T-helper 2 cell (primary cell): Measurements from ENCODE around the gene INPP5B.
"Not testable (repeated sequence)": the region's sequence is repeated elsewhere in the genome, so short reads cannot be mapped to it uniquely, and the experiment has no call there.

Experiments
- DNase-seq, 5 experiments: peaks; one replicate each; pipeline versions ENCODE4 v3.0.0 to v3.0.0-alpha.2; 2012 to 2022
- total RNA-seq, 2 donors: gene quantifications; one replicate each; lab custom pipeline; 2026; lab: John Stamatoyannopoulos, UW

INPP5B gene
- total RNA-seq = 36.2 to 51.9 reads per million in 2 donors

DNA sequence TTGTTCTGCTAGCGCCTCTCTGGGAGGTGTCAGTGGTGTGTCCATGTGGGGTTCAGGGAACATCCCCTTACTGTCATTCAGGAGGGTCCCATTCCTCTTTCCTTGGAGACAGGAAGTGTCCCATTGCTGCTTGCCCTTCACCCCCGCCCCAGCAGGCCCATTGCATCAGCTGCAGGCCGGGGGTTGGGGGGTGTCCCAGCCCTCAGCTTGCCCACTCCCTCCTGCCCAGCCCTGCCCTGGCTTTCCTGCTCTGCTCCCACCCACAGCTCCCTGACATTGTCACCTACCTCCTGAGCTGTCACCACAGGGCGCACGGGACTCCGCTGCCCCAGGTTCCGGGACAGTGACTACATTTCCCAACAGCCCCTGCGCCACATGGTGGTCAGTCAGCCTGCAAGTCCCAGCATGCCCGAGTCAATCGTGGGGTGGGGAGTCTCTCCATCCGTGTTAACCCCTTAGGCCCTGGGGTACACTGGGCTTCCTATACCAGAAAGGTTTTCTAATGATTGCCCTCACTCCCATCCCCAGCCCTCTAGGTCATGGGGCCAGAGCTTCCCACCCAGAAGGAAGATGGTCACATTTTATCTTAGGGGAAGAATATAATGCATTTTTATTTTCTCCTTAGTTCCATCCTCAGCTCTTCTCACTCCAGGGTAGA, at the start of gene INPP5B:
INPP5B (minus strand) TSS at position 351 of the 658 bp plus-strand sequence. CDS start 745 bp downstream, outside the sequence.
- peak in 4 of 5 experiments; percentile 36 to 78 (median 48) for DNase-seq

DNA sequence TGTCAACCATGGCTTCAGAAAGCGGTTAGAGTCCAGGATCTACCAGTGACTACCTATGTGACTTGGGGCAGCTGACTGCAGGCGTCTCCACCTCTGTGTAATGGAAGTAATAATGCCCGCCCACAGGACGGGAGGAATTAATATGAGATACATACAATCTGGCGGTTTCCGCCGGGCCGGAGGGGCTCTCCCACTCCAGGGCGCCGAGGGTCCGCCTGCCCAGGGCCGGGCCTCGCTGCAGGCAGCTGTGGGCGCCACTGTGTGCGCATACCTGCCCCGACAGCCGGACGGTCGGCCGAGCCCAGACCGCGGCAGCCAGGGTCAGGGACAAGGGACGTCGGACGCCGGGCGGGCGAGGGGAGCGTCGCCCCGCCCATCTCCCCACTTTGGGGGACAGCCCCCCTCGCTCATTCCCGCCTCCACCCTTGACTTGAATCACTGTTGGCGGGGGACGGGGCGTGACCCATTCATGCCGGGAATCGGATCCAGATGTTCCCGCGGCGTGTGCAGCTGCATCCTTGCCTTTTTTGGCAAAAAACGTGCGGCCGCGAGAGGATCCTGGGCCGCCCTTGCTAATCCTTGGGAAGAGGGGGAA, 49.0 kb upstream of the INPP5B start:
- no peak for DNase-seq

DNA sequence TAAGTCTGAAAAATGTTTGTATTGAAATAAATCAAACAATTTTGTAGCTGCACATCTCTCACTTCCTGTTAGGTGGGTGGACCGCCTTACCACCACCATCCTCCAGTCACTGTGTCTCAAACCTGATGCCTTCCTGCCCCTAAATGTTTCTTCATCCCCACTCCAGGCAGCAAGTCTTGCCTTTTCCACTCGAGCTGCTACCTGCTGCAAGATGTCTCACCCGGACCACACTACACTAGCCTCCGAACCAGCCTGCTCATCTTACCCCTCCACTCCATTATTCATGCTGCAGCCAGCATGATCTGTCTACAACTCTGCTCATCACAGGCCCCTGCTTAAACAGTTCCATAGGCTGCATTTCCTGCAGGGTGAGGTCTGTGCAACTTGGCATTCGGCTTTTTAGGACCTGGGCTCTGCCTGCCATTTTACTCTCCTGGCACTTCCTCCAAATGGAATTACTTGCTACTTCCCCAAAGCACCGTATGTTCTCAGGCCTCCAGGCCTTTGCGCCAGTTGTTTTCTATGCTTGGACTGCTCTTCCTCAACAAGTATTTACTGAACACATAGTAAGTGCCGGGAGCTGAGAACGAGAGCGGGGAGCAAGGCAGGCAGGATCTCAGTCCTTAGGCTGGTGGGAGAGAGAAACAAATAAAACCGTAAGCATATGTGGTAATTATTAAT, 48.2 kb upstream of the INPP5B start:
- peak in 1 of 5 experiments; percentile 46 for DNase-seq

DNA sequence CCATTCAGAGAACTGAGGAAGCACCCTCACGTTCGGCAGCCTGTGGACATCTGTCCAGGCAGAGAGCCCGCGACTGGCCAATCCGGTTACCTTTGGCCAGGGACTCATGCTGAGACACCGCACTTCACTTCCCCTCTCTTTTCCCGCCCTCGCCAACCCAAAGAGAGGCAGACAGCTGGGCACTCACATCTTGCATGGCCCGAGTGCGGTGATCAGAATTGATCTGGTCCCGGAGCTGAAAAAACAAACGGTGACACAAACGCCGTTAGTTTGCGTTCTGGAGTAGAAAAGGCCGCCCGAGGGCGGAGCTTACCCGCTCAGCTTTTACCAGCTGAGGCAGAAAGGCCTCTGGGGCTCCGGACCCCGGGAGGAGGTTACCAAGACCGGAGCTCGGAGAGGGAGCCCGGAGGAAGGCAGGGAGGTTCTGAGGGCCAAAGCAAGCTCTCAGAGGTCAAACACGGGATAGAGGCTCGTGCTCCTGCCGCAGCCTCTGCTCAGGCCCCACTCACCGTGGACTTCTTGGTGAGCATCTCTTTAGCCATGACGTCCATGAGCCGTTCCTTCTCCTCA, 42.6 kb upstream of the INPP5B start:
- DNase-seq = peak in 2 of 5 experiments; percentile 31 to 51

DNA sequence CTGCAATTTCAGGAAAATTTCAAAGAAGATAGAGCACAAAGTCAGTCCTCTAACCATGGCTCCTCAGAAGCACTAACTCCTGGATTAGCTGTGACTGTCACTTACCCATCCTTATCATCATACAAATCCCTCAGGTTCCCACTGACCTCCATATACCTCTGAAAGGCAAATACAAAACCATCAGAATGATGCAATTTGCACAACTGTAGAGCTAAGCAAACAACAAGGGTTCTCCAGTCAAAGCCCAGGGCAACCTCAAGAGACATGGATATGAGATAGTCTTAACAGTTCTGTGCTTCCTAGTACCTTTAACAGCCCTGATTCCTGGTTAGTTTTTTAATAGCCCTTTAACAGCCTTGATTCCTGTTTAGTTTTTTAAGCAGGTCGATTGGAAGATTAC, 40.8 kb upstream of the INPP5B start:
- DNase-seq = no peak

DNA sequence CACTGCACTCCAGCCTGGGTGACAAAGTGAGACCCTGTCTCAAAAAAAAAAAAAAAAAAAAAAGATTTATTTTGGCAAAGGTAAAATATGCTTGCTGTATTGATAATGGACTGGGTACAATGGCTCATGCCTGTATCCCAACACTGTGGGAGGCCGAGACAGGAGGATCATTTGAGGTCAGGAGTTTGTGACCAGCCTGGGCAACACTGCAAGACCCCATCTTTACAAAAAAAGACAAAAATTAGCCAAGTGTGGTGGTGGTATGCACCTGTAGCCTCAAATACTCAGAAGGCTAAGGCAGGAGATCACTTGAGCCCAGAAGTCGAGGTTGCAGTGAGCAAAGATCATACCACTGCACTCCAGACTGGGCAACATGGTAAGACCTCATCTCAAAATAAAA, 36.7 kb upstream of the INPP5B start:
- DNase-seq = no peak

DNA sequence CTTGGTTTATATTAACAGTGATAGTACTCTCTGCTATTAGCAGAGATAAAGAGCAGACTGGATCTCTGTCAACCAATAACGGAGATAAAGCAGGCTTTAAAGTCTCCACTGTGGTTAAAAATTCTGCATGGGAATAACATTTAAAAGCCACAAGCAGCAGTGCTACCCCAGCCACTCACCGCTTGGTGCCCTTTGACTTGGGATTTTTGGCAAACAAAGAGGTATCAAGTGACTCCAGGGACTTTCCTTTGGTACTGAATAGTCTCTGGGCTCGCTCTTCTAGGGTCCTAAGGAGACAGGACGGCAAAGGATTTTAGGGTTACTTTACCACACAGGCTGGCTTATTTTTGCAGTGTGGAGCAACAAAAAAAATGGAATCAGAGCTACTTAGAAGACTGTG, 31.7 kb upstream of the INPP5B start:
- DNase-seq = no peak

DNA sequence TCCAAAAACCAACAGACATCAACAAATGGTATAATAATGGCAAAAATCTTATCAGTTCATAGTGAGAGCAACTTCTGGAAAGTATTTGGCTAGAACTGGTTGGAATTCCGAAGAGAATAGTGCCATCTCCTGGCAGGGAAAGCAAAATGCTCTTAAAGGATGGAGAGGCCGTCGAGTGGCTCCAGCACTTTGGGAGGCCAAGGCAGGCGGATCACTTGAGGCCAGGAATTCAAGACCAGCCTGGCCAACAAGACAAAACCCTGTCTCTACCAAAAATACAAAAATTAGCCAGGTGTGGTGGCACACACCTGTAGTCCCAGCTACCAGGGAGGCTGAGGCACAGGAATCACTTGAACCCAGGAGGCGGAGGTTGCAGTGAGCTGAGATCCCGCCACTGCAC, 28.2 kb upstream of the INPP5B start:
- DNase-seq = not testable (repeated sequence)

DNA sequence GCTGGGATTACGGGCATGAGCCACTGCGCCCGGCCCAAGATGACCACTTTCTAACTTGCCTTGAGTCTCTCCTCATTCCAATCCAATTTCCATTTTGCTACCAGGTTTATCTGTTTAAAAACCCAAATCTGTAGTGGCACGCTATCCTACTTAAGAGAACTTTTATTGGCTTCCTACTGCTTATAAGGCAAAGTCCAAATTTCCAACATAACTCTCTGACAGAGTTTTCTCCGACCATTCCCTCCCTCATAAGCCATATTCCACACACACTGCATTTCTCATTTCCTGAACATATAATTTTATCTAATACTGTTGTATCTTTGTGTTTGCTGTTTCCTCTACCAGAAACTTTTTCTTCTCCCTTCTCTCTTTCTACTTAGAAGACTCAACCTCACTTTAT, 27.7 kb upstream of the INPP5B start:
- DNase-seq = no peak

DNA sequence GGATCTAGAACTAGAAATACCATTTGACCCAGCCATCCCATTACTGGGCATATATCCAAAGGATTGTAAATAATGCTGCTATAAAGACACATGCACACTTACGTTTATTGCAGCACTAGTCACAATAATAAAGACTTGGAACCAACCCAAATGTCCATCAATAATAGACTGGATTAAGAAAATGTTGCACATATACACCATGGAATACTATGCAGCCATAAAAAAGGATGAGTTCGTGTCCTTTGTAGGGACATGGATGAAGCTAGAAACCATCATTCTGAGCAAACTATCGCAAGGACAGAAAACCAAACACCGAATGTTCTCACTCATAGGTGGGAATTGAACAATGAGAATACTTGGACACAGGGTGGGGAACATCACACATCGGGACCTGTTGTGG, 26.8 kb upstream of the INPP5B start:
- DNase-seq = not testable (repeated sequence)

DNA sequence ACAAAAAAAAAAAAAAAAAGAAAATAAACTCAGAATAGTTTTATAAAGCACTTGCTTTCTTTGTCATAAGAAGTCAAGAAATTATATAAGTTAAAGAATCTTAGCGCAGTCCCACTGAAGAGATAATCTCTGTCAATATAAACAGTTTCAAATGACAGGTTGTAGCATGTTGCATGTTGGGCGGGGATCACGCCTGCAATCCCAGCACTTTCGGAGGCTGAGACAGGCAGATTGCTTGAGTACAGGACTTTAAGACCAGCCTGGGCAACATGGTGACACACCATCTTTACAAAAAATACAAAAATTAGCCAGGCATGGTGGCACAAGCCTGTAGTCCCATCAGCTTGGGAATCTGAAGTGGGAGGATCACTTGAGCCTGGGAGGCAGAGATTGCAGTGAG, 18.4 kb upstream of the INPP5B start:
- no peak for DNase-seq

DNA sequence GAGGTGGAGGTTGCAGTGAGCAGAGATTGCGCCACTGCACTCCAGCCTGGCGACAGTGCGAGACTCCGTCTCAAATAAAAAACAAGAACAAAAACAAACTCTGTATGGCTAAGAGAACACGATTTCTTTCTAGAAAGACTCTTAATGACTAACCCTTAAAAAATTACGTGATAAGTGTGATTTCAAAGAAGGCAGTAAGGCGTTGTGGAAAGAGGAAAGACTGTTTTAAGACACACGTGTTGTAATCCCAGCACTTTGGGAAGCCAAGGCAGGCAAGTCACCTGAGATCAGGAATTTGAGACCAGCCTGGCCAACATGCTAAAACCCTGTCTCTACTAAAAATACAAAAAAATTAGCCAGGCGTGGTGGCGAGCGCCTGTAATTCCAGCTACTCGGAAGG, 17.3 kb upstream of the INPP5B start:
- DNase-seq = not testable (repeated sequence)

DNA sequence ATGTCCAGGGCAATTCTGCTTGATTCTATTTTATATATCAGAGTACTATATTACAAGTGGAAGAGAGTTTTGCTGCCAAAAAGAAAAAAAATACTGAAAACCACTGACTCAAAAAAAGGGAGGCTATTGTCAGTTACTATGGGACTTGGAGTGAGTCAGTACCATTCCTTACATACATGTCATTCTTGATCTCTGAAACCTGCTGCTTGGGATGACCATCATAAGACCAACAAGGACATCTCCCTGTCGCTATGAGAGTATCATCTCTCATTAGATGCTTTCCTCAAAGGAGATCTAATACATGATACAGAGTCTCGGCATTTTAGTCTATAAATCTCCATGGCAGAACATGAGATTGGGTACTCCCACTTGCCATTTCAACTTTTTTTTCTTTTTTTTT, 11.8 kb upstream of the INPP5B start:
- DNase-seq = no peak

DNA sequence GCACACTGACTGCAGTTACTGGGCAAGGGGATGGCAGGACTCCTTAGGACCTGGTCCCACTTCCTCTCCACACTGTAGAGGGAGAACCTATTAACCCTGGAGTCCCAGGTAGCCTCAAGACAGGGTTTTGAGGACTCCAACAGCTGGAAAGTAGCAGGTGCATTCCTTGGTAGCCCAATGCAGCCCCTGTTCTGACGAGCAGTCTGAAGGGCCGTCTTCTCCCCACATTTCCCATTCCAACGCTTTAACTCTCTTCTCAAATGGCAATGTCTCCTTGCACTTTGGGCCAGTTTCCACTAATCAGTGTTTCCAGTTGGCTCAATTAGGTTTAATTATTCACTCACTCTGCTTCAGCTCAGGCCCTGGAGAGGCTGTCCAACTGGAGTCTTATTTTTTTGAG, 8.8 kb upstream of the INPP5B start:
- no peak for DNase-seq

DNA sequence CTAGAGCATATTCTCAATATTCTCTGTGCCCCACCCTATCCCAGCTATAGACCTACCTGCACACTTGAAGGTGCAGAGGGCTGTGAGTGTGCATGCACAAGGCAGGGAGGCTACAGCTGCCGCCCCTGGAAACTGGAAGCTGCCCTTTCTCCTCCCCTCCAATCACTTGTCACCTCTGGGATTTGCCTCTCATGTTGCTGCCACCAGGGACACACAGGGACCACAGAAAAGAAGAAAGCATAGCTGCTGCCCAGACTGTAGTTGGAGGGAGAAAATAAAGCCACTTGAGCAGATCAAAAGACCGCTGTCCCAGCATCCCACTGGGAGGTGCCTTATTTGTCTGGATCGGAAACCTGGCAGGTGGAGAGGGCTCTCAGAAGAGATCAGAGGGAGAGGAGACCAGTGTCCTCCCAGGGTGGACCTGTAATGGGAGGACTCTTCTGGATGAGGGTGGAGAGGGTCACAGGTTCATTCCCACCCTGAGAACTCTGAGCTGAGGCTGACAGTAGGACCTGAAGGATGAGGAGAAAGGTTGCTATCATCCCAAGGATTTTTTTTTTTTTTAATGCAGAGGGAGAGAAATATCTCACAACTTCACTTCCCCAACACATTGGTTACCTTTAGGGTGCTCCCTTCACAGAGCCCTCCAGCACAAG, 7.6 kb upstream of the INPP5B start:
- DNase-seq = no peak

DNA sequence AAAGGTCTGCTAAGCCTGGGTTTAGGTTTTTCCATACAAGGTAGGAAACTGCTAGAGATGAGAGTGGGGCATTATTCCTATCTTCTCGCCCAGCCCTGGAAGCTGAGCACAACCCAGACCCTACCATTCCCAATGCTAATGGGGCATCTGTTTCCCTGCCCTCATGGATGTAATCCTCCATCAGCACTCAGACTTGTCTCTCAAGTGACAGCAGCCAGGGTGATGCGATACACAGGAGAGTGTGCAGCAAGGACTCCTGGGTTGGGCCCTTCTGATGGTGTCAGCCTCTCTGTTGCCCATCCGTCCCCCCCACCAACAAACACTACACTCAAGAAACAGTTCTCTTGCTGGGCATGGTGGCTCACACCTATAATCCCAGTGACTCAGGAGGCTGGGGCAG, 5.9 kb upstream of the INPP5B start:
- no peak for DNase-seq

DNA sequence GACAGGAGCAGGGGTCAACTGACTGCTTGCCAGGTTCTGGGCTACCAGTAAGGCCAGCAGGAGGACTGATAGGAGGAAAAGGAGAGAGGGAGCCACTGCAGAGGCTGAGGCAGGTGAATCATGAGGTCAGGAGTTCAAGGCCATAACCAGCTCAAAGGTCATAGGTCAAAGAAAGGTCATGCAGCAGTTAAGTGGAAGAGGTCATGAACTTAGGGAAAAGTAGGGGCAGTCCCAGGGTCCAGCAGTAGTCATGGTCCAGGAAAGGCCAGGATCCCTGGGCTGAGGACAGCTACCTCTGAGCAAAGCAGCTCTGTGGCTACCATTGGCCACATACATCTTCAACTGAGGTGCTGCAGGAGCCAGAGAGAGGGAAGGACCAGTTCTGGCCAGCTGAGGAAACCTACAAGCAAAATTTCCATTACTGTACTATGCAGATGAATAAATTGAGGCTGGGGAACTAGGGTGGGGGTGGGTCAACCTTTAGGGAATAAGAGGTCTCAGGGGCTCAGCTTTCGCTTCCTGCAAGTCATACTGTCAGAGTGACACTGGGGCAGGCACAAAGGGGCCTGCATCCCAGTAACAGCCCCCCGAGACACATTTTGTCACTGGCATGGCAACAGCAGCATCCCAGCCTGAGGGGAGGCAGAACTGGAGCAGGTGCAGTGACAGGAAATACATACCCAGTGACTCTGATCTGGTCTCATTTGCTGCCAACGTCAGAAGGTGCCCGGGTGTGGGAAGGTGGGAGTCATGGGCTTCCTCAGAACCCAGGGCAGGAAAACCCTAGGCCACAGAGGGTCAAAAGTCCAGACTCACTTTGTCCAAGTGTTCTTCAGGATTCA, 5.2 kb upstream of the INPP5B start:
- no peak for DNase-seq

DNA sequence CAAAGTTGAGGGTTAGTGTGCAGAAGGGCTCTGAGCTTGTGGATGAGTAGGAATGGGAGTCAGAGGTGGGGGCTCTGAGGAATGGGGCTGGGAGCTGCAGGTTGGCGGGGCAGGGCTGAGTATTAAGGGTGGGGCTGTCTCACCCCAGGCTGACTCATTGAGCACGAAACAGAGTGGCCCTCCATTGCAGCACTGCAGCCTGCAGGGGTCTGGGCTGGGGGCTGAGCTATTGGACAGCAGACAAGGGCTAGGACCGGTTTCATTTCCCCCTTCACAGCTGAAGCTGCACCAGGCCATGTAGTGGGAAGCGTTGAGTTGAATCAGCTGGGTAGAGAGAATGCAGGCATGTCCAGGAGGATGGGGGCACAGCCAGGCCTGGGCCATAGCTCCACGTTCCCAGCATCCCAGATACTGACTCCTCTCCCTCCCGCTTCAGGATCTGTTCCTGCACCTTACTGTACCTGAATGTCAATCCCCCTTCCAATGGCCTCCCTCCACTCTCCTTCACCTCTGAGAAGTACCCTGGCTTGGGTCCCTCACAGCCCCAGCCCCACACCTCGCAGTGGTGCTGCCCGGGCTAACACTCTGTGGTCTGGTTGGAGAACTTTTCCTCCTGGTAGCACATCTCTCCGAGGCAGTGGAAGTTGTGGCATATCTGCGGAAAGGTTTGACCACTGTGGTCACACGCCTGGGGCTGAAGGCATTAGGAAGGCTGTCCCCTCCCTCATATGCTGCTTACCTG, 4.4 kb upstream of the INPP5B start:
- no peak for DNase-seq

DNA sequence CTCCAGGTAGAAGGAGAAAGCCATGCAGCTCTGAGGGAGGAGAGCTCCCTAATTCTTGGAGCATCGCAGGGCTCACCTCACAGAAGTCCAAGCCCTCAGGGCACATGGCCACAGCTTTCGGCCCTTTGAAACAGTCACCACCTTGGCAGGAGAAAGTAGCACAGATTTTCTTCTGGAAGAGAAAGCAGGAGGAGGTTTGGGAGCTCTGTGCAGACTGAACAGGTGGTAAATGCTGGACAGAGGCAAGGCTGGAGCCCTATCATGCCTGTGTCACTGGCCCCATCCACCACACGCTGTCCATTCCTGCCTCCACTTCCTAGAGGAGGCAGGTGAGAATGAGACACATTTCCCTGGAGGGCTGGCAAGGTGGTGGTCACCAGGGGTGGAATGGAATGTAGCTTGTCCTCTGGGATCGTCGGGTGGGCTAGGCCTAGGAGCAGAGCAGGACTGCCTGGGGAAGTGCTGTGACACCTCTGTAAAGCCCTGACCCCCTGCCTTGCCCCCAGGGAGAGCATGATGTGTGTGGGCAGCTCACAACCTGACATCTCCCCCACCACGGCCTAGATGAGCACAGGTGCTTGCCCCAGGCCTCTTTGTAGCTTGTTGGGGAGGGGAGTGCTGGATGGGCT, 2.8 kb upstream of the INPP5B start:
- DNase-seq = no peak

DNA sequence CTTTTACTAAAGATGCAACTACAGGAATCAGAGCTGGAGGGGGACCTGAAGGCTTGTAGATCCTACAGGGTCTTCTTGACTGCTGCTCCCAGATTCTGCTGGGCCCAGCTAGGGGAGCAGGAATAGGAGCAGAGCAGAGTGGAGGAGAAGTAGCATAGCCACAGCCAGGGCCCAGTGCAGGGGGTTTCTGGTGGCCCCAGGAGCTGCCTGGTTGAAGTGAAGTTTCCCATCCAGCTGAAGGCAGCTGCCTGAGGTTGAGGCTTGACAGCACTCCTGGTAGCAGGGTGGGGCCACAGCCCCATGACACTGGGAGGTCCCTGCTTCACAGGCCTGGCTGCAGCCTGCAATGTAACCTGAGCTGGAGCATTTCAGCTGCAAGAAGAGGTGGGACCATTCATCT, 2.0 kb upstream of the INPP5B start:
- DNase-seq = no peak

DNA sequence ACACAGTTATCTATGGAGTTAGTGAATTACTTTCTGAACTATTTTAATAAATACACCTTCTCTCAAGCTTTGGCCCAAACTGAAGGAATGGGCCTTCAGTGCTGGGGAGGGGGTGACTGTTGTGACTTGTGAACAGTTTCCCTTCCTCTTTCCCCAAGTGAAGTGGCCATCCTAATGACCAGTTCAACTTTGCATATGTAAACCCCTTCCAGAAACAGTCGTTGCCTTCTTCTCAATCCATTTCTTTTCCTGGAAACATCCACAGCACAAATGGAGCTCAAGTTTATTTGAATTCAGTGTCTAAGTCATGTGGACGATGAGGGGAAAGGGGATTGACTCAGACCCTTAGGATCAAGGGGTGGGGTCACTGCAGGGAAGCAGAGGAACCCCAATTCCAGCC, 1.3 kb upstream of the INPP5B start:
- DNase-seq = no peak
